A172 (cell line): Measurements from ENCODE around the gene TMPRSS13. TPM values are rescaled to one million over a fixed set of nuclear protein-coding genes. Genes with fewer than 3 reads are reported as not detected.
"Not testable (repeated sequence)": the region's sequence is repeated elsewhere in the genome, so short reads cannot be mapped to it uniquely, and the experiment has no call there.

ENCODE experiments used
- DNase-seq: peaks from one replicate; pipeline ENCODE4 v3.0.0-alpha.2; 2015; ENCODE audit warnings: low spot score
- total RNA-seq: library from RNA; depleted of rRNA; stranded (reverse); fragments of >200 nt; shearing (Covaris generic); gene quantifications from 2 replicates; pipeline ENCODE4 v1.2.3, GENCODE V29; 2014

TMPRSS13 gene
- total RNA-seq, 1 experiment from 2014 or later = not detected

GRCh38 chr11:117931331-117931950, 2.2 kb upstream of the TMPRSS13 start:
- no peak for DNase-seq

- DNase-seq = no peak
These were observed 1.6 kb upstream of the TMPRSS13 start for GRCh38 chr11:117930668-117931330.

- DNase-seq = no peak
These were observed 841 bp upstream of the TMPRSS13 start for GRCh38 chr11:117929916-117930570.

GRCh38 chr11:117928446-117929141, 608 bp downstream of the TMPRSS13 start:
- no peak for DNase-seq

- DNase-seq = no peak
These were observed 1.3 kb downstream of the TMPRSS13 start for GRCh38 chr11:117927926-117928325.

- not testable (repeated sequence) for DNase-seq
These were observed 3.0 kb downstream of the TMPRSS13 start for GRCh38 chr11:117926166-117926565.

- DNase-seq = no peak
These were observed 3.8 kb downstream of the TMPRSS13 start for GRCh38 chr11:117925198-117925925.

- no peak for DNase-seq
These were observed 4.5 kb downstream of the TMPRSS13 start for GRCh38 chr11:117924631-117925170.

GRCh38 chr11:117923773-117924172, 5.4 kb downstream of the TMPRSS13 start:
- DNase-seq = no peak

GRCh38 chr11:117923275-117923674, 5.9 kb downstream of the TMPRSS13 start:
- DNase-seq = no peak

GRCh38 chr11:117921893-117922292, 7.3 kb downstream of the TMPRSS13 start:
- DNase-seq = no peak

- DNase-seq = no peak
These were observed 7.7 kb downstream of the TMPRSS13 start for GRCh38 chr11:117921456-117921855.

GRCh38 chr11:117919781-117920221, 9.4 kb downstream of the TMPRSS13 start:
- DNase-seq = no peak

GRCh38 chr11:117919341-117919740, 9.9 kb downstream of the TMPRSS13 start:
- no peak for DNase-seq

- no peak for DNase-seq
These were observed 10.6 kb downstream of the TMPRSS13 start for GRCh38 chr11:117918366-117919255.

GRCh38 chr11:117917591-117918151, 11.5 kb downstream of the TMPRSS13 start:
- no peak for DNase-seq

- no peak for DNase-seq
These were observed 12.2 kb downstream of the TMPRSS13 start for GRCh38 chr11:117916956-117917355.

- no peak for DNase-seq
These were observed 13.4 kb downstream of the TMPRSS13 start for GRCh38 chr11:117915672-117916235.

GRCh38 chr11:117914991-117915618, 14.1 kb downstream of the TMPRSS13 start:
- no peak for DNase-seq
